Type B pancreatic cell (in vitro differentiated cells): ENCODE data around the gene CCDC90B. TPM values are rescaled to one million over a fixed set of nuclear protein-coding genes. Genes with fewer than 3 reads are reported as not detected.

Experiments
- DNase-seq: peaks from one replicate; pipeline ENCODE4 v3.0.0; 2021; ENCODE audit warnings: mixed read lengths; ENCODE audit not compliant: unreplicated experiment; ENCODE audit errors: extremely low spot score
- H3K27ac Mint-ChIP-seq: 2 replicates; pipeline ENCODE4 v1.8.0; 2021; ENCODE audit warnings: mild to moderate bottlenecking, mixed read lengths
- H3K27me3 Mint-ChIP-seq: 2 replicates; pipeline ENCODE4 v1.8.0; 2021; ENCODE audit warnings: mixed read lengths
- H3K36me3 Mint-ChIP-seq: 2 replicates; pipeline ENCODE4 v1.8.0; 2021; ENCODE audit warnings: mixed read lengths
- H3K4me1 Mint-ChIP-seq: one replicate; pipeline ENCODE4 v1.8.0; 2021; ENCODE audit warnings: mixed read lengths; ENCODE audit not compliant: unreplicated experiment
- H3K4me3 Mint-ChIP-seq: 2 replicates; pipeline ENCODE4 v1.8.0; 2021; ENCODE audit warnings: mild to moderate bottlenecking, mixed read lengths
- H3K9me3 Mint-ChIP-seq: 2 replicates; pipeline ENCODE4 v1.8.0; 2021; ENCODE audit warnings: mixed read lengths
- total RNA-seq: library from RNA; stranded (reverse); gene quantifications from 2 replicates; pipeline ENCODE4 v1.2.1, GENCODE V29; 2021; ENCODE audit warnings: low replicate concordance
- TF ChIP-seq, protein P1 (sequence below): fragments of 200-600 bp; sonication (generic); conservative IDR thresholded peaks from 2 replicates; pipeline ENCODE4 v1.5.0; 2021; ENCODE audit warnings: antibody characterized with exemption, mild to moderate bottlenecking

The CCDC90B gene
- total RNA-seq, 1 donor from 2014 or later = 33.5 TPM

DNA sequence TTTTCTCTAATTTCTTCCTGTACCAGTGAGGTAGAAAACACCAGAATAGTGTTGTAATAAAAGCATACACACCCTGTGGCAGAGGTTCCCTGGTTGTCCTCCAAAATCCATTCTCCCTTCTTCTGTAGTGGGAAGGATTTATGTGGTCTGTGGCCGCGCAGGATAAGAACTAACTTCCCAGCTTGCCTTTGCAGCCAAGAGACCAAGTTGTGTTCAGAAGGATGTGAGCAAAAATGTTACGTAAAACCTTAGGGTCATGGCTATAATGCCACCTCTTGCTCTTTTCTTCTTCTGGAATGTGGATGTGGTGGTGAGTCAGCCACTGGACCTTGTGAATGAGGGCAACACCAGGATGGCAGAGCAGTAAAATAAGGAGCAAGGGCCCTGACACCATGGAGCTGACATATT is 28.4 kb downstream of the CCDC90B start:
- Mint-ChIP-seq H3K27ac (no peak overlapping the region), H3K27me3 (no peaks in the 10 kb centered on the region), H3K4me3 (no peak overlapping the region), H3K36me3 (peaks cover 9% of the 10 kb centered on the region), H3K9me3 (no peaks in the 10 kb centered on the region), H3K4me1 (peaks cover 4% of the 10 kb centered on the region)
- no peak for DNase-seq
- TF ChIP-seq, protein P1, sequence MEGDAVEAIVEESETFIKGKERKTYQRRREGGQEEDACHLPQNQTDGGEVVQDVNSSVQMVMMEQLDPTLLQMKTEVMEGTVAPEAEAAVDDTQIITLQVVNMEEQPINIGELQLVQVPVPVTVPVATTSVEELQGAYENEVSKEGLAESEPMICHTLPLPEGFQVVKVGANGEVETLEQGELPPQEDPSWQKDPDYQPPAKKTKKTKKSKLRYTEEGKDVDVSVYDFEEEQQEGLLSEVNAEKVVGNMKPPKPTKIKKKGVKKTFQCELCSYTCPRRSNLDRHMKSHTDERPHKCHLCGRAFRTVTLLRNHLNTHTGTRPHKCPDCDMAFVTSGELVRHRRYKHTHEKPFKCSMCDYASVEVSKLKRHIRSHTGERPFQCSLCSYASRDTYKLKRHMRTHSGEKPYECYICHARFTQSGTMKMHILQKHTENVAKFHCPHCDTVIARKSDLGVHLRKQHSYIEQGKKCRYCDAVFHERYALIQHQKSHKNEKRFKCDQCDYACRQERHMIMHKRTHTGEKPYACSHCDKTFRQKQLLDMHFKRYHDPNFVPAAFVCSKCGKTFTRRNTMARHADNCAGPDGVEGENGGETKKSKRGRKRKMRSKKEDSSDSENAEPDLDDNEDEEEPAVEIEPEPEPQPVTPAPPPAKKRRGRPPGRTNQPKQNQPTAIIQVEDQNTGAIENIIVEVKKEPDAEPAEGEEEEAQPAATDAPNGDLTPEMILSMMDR = no peak

DNA sequence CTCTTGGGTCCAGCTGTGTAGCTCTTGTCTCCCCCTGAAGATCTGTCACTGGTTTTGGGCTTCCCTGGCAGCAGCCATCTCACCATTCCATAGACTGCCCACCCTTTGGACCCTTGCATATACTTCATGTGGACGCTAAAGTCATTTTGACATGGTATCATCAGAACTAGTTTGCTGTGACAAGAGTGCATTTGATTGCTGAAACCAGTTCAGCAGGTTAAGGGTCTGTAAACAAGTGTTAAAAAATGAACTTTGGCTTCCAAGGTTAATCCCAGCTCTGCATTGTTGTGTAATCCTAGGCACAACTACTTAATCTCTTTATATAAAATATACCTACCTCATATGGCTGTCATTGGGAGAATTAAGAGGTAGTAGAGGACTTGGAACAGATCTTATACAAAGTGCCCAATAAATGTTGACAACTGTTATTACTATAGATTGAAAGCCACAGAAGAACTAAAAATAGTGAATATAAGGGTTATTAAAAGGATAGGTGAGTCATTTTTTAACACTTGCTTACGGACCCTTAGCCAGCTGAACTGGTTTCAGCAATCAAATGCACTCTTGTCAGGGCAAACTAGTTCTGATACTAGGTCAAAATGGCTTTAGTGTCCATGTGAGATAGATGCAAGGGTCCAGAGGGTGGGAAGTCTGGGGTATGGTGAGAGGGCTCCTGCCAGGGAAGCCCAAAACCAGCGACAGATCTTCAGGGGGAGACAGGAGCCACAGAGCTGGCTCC is 29.4 kb downstream of the CCDC90B start:
- TF ChIP-seq, protein P1 = no peak
- H3K36me3 Mint-ChIP-seq = peaks cover 8% of the 10 kb centered on the region
- no peak for DNase-seq
- no peaks in the 10 kb centered on the region for H3K9me3 Mint-ChIP-seq
- peaks cover 4% of the 10 kb centered on the region for H3K4me1 Mint-ChIP-seq
- H3K27ac Mint-ChIP-seq = peak overlapping the region; percentile 43
- no peaks in the 10 kb centered on the region for H3K27me3 Mint-ChIP-seq
- H3K4me3 Mint-ChIP-seq = no peak overlapping the region

DNA sequence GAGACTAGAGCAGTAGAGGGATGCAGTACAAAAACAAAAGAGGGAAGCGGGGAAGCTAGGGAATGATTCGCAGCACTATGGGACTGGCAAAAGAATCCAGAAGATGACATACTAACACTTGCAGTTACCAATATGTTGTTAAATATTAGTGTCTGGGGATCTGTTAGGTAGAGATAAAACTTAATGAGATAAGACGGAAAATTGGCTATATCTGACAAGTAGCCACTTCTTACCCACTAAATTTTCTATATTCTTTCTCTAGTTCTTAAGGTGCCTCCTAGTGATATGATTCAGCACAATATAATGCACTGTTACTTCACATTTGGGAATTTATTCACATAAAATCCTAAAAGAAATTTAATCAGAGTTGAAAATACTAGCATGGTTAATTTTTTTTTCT is 30.8 kb downstream of the CCDC90B start:
- H3K27ac Mint-ChIP-seq = no peak overlapping the region
- peaks cover 4% of the 10 kb centered on the region for H3K36me3 Mint-ChIP-seq
- TF ChIP-seq, protein P1 = no peak
- no peak overlapping the region for H3K4me3 Mint-ChIP-seq
- H3K4me1 Mint-ChIP-seq = peaks cover 4% of the 10 kb centered on the region
- no peak for DNase-seq
- H3K27me3 Mint-ChIP-seq = no peaks in the 10 kb centered on the region
- no peaks in the 10 kb centered on the region for H3K9me3 Mint-ChIP-seq

DNA sequence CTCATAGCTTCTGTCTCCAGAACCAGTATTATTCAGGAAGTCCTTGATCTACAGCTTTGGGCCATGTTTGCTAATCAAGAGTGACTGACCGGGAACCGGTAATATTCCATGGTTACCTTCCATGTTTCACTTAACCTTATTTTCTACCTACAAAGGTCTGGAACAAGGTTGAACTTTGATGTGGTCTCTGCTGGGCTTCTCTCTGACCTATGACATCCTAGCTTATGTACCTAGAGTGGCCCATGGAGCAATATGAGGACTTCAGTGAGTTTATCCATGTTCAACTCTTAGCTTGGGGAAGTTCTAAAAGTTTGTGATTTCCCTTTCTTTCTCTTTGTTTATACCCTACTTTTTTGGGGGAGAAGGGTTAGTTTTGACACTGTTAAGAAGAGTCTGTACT is 33.2 kb downstream of the CCDC90B start:
- TF ChIP-seq, protein P1 = no peak
- Mint-ChIP-seq H3K4me3 (no peak overlapping the region), H3K27me3 (no peaks in the 10 kb centered on the region), H3K9me3 (no peaks in the 10 kb centered on the region), H3K27ac (no peak overlapping the region), H3K4me1 (peaks cover 4% of the 10 kb centered on the region), H3K36me3 (peaks cover 4% of the 10 kb centered on the region)
- DNase-seq = no peak

DNA sequence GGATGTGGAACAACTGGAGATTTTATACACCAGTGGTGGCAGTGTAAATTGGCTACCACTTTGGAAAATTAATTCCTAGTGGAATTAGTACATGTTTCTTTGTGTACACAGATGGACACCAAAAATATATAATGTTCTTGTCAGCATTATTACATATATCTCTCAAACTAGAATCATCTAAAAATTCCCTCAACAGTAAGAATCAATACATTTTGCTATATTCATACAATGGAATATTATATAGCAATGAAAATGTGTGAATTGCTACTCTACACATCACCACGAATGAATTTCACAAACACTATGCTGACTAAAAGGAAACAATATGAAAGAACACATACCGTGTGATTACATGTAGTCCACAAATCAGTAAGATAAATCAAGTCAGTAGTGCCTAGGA is 33.9 kb downstream of the CCDC90B start:
- no peak for DNase-seq
- Mint-ChIP-seq H3K9me3 (no peaks in the 10 kb centered on the region), H3K36me3 (peaks cover 4% of the 10 kb centered on the region), H3K4me1 (peaks cover 4% of the 10 kb centered on the region), H3K27ac (no peak overlapping the region), H3K27me3 (no peaks in the 10 kb centered on the region), H3K4me3 (no peak overlapping the region)
- TF ChIP-seq, protein P1 = no peak
